Activated T-cell treated with anti-CD3 and anti-CD28 coated beads for 1 hour (primary cell): ENCODE measurements around the gene FUCA2.
A peak's percentile ranks its signal among the peaks of the same experiment; 100 is the strongest.
"Not testable (repeated sequence)": the region's sequence is repeated elsewhere in the genome, so short reads cannot be mapped to it uniquely, and the experiment has no call there.

Experiments
- DNase-seq: peaks from one replicate; pipeline ENCODE4 v3.0.0-alpha.2; 2020; ENCODE audit warnings: low read depth

The FUCA2 gene

DNA sequence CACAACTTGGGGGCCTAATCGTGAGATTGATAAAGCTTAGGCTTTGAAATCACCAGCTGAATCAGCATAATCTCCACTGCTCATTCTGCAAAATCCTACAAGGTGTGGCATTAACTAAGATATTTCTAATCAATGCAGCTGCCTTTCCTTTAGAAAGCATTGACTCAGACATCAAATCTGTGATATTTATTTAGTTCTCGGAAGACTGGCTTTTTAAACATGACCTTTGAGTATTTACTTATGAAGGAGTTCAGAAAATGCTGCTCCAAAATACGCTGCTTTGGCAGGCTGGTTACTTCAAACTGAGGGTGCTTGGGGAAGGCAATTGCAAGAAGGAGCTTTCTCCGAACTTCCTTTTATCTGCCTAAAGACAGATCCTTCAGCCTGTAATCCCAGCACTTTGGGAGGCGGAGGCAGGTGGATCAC is 23.7 kb upstream of the FUCA2 start:
- no peak for DNase-seq

DNA sequence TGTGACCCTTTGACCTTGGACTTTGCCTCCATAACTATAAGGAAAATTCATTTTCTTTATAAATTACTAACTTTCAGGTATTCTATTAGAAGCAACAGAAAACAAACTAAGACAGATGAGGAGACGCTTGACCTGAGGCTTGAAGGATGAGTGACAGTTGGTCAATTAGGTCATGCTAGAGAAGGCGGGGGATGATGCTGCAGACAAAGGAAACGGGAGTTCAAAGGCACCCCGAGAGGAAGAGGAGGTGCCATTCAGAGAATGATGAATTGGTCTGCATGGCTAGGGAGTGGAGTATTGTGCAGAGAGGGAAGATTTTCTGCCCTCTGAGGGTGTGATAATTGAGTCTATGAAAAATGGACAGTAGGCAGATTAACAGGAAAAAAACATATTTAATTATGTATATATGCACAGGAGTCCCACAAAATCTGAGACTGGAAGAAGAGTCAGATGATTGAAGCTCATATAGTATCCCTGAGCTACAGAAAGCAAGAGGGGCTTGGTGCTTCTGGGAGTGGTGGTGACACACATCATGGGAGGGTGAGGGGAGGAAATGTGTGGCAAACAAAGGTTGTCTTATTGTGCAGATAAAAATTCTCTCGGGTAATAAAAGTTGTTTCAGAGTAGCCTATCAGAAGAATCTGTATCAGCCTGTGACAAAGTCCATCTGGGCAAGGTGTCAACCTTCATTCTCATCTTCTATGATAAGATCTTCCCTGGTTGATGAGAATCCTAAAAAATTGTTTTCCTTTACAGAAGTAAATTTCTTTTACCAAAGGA is 20.4 kb upstream of the FUCA2 start:
- DNase-seq = no peak

DNA sequence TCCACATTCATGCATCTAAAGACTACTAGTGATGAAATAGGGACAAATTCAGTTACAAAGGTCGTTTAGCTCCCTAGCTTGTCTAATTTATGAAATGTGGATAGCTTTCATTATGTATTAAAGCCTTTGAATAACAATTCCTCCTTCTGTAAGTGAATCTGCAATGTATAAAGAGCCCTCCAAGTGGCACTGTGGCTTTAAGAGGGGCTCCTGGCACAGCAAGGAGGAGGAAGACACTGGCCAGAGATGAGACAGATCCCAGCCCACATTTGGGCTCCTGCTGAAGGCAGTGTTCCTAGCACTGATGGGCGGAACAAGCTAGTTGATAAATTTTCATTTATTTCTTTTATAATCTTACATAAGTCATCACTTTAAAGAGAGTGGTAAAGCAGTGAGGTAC is 17.6 kb upstream of the FUCA2 start:
- no peak for DNase-seq

DNA sequence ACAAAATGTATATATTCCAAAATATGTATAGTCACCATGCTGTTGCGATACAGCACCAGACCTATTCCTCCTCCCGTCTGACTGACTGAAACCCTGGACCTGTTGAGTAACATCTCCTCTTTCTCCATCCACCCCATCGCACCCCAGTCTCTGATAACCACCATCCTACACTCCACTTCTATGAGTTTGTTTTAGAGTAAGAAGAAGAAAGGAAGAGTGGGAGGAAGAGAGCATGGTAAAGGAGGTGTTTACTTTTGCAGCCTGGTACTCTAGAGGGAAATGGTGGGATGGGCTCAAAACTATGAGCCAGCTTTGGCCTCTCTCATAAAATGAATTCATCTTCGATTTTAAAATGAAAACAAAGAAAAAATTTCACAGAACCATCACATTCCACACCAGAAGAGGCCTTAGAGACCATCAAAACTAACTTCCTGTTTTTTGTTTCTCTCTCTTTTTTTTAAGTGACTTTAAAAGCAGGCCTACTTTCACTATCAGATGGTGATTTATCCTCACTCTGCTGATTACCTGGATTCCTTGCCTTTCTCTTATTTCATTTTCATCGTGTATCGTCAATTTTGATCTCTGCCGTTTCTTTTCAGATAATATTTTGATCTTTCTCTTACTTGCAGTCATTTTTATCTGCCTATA is 16.8 kb upstream of the FUCA2 start:
- DNase-seq = no peak

DNA sequence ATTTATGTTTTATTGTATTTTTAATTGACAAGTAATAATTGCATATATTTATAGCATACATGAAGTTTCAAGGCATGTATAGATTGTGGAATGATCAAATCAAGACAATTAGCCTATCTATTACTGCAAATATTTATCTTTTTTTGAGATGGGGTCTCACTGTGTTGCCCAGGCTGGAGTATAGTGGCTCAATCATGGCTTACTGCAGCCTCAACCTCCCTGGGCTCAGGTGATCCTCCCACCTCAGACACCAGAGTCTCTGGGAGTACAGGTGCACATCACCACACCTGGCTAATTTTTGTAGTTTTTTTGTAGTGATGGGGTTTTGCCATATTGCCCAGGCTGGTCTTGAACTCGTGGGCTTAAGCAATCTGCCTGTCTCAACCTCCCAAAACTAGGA is 16.2 kb upstream of the FUCA2 start:
- no peak for DNase-seq

DNA sequence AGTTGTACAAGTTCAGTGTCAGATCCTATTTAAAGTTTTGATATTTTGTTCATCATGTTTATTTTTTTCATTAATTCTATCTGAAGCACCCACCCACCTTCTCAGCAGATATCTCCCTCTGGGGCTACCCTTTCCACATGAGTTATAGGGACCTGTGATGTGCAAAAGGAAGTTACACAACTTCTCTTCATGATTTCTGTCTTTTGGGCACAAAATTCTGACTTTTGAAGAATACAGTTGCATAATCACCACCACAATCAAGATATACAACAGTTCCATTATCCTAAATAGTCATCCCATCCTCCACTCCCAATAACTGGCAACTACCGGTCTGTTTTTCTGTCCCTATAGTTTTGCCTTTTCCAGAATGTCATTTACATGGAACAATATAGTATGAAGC is 13.8 kb upstream of the FUCA2 start:
- DNase-seq = no peak

DNA sequence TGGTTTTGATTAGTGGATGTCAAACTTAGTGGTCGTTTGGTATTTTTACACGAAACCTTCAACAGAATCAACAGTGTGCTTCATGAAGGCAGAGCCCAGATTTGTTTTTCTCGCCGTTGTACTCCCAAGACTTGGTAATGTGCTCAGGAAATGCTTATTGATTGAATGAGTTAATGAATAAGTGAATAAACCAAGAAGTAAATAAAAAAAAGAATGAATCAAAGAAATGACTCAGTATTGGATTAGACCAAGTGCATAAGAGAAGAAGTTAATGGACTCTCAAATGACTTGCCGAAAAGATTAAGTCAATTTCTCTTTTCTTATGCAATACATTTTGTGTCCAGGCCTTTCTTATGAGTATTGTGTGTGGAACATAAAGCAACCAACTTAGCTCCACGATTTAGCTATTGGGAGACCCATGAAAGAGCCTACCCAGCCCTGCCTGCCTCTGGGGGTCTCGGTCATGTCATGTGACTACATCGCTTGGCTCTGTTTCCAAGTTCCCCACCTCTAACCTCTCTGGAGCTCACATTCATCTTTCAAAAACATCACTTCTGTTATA is 10.6 kb upstream of the FUCA2 start:
- no peak for DNase-seq

DNA sequence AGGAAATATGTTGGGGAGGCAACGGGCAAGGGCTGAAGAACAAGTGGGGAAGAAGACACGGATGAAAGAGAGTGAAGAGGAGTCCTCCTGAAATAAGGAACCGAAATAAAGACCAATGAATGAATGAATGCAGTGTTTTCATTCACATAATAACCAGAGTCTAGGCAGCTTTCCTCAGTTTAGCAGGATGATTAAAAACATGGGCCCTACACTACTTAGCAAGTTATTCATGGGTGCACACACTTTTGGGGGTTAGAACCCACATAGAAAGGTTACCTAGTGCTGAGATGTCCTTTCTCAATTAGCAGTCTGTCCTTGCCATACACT is 5.9 kb upstream of the FUCA2 start:
- no peak for DNase-seq

DNA sequence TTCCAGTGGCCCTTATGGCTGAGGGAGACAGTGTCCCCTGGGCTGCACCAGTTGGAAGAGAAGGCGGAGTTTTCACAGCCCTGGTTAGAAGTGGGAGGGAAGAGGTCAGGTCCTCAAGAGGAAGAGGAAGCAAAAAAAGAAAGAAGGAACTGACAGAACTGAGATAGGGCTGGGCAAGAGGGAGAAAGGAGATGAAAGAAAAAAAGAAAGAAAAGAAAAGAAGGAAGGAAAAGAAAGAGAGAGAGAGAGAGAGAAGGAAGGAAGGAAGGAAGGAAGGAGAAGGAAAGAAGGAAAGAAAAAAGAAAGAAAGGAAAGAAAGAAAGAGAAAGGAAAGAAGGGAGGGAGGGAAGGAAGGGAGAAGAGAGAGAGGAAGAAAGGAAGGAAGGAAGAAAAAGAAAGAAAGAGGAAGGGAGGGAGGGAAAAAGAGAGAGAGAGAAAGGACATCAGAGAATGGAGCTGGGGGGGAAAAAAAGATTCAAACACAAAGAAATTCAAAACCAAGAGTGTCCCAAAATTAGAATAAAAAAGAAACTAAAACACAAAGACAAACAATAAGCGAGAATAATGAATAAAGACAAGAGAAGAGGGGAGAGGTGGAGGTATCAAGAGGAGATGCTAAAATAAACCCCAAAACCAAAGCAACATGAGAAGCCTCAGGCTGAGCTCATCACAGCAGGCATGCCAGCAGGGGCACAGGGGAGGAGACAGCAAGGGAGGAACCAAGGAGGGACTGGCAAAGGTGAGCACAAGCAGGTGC is 5.3 kb upstream of the FUCA2 start:
- no peak for DNase-seq

DNA sequence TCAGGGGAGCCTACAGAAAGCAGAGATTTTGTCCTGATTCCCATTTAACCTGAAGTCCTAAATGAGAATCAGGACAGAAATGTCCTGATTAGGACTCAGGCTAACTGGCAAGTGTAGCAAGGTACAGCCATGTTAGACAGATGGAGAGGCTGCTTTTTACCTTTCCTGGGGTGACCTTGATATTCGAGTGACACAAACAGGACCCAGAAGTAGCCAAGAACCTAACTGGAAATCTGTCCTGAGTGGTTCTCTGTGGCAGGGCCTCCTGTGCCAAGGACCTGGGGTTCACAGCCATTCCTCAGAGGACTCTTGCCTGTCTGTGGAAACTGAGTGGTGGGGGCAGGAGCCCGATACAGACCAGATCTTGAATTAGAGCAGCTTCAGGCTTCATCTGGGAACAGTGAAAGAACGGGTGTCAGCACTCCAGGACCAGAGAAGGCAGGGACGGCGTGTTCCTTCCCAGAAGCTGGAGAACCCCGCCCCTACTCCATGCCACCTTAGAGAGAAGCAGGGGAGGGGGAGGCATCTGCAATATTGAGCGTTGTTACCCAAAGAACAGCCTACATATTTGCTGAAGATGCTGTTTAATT is 4.3 kb upstream of the FUCA2 start:
- DNase-seq = no peak

DNA sequence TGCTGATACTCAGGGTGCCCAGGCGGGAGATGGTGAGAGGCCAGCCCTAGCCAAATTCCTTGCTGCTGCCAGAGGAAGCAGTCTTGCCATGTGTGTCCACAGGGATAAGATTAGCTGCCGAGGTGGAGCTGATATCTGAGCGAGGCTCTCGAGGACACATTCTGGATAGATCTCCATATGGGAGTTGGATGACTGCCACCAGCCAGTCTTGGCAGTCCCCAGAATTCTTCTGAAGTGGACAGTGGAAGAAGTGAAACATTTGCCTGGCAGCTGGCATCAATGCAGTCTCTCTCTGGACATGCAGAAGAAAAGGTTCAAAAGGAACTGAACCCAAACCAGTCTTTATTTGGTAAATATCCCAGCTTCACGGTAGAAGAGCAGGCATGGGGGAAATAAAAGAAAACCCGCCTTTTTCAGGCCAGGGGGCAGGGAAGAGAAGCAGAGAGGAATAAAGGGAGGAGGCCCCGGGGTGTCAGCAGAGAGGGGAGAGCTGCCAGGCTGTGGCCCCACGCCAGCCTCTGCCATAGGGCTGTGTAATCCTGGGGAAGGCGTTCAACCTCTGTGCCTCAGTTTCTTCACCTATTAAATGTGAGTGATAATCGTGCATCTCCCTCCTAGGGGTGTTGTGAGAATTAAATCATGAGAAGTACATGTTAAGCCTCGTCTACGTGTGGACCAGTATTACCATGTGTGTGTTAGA is 3.7 kb upstream of the FUCA2 start:
- no peak for DNase-seq

DNA sequence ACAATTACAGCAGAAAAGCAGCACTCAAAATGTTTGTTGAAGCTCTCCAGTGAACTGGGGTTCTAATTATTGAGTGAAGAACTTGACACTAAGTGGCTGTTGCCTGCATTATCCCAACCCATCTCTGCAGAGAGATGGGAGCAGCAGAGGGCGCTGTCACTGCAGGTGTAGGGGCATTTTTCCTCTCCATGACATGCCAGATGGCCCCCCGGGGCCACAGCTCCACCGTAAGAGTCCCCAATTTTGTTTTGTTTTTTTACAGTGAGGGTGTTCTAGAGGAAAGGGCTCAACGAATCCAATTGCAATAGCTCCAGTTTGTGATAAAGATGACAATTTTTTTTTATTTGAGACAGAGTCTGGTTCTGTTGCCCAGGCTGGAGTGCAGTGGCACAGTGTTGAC is 1.9 kb upstream of the FUCA2 start:
- DNase-seq = peak; percentile 26

DNA sequence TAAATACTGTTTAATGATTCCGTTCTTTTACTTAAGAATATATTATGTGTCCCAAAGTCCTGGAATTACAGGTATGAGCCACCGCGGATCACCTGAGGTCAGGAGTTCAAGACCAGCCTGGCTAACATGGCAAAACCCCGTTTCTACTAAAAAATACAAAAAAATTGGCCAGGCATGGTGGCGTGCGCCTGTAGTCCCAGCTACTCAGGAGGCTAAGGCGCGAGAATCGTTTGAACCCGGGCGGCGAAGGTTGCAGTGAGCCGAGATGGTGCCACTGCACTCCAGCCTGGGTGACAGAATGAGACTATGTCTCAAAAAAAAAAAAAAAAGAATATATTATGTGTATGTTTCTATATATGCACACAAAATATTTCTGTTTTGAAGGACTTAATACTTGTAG is 1.2 kb downstream of the FUCA2 start:
- not testable (repeated sequence) for DNase-seq

DNA sequence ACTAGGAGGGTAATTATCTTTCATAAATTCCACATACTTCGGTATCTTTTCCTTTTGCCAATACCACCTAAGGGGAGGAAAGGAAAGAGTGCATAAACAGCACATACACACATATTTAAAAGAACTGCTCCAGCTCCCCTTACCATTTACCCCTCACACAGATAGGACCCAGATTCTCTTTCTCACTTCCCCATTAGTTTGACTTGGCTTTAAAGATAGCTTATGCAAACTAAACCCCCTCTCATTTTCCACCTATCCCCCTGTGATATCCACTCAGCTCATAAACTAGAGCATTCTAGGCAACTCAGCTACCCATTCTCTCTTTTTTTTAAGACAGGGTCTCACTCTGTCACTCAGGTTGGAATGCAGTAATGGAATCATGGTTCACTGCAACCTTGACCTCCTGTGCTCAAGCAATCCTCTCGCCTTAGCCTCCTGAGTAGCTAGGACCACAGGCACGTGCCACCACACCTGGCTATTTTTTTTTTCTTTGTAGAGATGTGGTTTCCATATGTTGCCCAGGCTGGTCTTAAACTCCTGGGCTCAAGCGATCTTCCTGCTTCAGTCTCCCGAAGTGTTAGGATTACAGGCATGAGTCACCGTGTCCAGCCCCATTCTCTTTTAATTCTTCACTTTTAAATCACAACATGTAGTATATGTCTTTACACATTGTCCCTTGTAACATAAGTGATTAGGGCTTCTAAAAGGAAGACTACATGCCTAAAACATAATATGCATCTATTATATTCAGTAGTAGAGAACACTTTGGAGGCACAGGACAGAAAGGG is 4.0 kb downstream of the FUCA2 start:
- DNase-seq = no peak

DNA sequence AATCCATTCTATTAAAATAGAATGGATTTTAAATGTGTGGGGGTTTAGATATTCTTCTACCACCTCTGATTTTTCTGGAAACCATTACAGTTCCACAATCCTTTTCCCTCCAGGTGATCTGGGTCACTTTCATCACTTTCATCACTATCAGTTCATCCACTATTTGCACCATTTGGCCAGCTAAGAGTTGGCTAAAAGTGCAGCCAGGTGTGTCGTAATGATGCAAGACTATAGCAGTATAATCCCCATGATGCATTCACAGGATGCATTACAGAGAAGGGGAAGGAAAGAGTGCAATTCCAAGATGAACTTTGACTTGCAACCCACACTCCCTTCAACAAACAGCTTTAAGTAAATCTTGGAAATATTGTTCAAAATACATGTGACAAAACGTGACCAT is 4.9 kb downstream of the FUCA2 start:
- DNase-seq = no peak

DNA sequence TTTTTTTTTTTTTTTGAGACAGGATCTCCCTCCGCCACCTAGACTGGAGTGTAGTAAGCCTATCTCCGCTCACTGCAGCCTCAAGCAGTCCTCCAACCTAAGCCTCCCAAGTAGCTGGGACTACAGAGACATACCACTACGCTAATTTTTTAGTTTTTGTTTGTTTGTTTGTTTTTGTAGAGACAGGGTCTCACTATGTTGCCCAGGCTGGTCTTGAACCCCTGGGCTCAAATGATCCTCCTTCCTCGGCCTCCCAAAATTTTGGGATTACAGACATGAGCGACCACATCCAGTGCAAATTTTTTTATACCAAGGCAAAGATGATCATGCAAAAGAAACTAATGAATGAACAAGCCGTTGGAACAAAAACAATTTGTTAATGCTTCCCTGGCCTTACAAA is 5.3 kb downstream of the FUCA2 start:
- no peak for DNase-seq

DNA sequence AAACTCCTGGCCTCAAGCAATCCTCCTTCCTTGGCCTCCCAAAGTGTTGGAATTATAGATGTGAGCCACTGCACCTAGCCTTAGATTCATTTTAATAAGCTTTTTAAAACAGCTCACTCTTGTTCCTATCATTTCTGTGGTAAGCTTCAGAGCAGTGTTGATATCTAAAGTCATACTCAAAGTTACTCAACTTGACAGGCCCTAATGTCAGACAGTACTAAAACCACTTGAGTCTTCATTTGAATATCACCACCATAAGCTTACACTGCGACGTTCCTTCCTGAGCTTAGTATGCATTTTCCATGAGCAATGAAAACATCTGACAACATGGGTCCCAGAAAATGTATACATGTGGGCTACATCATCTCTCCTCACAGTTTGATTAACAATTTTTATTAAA is 6.0 kb downstream of the FUCA2 start:
- no peak for DNase-seq

DNA sequence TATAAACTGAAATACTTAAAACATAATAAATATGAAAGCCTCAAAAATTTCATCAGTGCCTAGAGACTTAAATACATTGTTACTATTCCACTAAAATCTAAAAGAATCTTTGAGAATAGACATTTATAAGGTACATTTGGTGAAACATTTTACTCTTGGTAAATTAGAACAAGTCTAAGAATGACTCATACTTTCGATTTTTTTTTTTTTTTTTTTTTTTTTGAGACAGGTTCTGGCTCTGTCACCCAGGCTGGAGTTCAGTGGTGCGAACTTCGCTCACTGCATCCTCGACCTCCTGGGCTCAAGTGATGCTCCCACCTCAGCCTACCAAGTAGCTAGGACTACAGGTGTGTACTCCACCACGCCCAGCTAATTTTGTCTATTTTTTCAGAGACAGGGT is 6.4 kb downstream of the FUCA2 start:
- no peak for DNase-seq

DNA sequence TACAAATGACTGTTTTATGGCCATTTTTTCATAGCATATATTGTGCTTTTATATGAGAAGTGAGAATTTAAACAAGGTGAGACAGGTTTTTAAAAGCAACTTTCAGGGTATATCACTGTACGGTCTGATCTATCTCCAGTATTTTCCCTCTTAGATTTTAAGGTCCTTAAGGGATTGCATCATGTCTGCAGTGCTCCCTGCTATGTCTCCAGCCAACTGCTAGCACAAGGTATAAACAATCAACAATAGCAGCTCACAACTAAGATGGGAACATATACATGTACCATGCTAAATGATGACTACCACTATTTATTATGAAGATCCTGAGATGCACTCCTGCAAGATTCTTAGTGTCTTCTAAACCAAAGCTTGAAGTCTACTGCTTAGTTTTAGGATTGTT is 7.2 kb downstream of the FUCA2 start:
- no peak for DNase-seq

DNA sequence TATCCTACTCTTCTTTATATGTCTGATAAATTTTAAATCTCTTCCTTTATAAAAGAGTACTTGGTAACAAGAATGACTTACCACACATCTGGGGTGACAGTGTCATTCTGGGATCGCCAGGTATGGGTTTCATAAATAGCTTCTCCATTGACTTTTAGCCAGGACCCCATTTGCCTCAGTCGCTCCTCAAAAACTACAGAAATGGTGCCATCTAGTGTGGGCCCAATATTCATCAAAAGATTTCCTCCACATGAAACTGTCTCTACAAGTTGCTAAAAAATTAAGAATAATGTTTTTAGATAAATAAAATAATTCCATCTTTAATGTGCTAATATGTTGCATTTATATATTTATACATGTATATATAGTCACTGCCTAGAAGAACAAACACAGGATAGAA is 9.7 kb downstream of the FUCA2 start:
- no peak for DNase-seq

DNA sequence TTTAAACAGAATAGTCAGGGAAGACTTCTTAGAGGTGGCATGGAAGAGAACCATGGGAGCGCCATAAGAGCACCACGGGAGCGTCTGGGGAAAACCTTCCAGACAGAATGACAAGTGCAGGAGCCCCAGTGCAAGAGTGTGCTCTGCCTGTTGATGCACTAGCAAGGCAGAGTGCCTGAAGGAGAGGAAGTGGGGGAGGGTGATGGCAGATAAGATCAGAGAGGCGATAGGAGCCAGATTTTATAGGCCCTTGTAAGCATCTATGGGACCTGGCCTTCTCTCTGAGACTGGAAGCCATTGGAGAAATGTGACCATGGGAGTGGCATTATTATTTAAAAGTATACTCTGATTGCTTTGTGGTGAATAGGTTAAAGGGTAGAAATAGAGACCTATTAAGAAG is 13.1 kb downstream of the FUCA2 start:
- no peak for DNase-seq
